ENCODE data around the gene ANXA9.

- TF ChIP-seq CTCF (IDR thresholded peaks at IDR 0.05) (no peak), EZH2phosphoT487 (IDR thresholded peaks at IDR 0.05) (no peak)
These were observed 12.2 kb downstream of the ANXA9 start for GRCh38 chr1:150994248-150994647.
